Trophoblast cell (in vitro differentiated cells and primary cell): ENCODE measurements around the gene YPEL4.

ENCODE experiments used
- DNase-seq, 2 donors: peaks; one replicate each; pipeline ENCODE4 v3.0.0-alpha.2; 2016
- H2AFZ ChIP-seq: 2 replicates; pipeline ENCODE4 v1.6.1; 2013; ENCODE audit warnings: low read length, moderate library complexity, mild to moderate bottlenecking; ENCODE audit not compliant: insufficient read depth, poor library complexity
- H2AK5ac ChIP-seq: 2 replicates; pipeline ENCODE4 v1.6.1; 2013; ENCODE audit warnings: mild to moderate bottlenecking, low read length
- H2BK120ac ChIP-seq: 2 replicates; pipeline ENCODE4 v1.6.1; 2013; ENCODE audit warnings: low read length, mild to moderate bottlenecking, moderate library complexity; ENCODE audit not compliant: insufficient read depth, poor library complexity
- H2BK12ac ChIP-seq: 2 replicates; pipeline ENCODE4 v1.6.1; 2013; ENCODE audit warnings: mild to moderate bottlenecking, low read length, moderate library complexity
- H2BK5ac ChIP-seq: 2 replicates; pipeline ENCODE4 v1.6.1; 2013; ENCODE audit warnings: low read length, low read depth, moderate library complexity, mild to moderate bottlenecking; ENCODE audit not compliant: poor library complexity
- H3K14ac ChIP-seq: 2 replicates; pipeline ENCODE4 v1.6.1; 2013; ENCODE audit warnings: mild to moderate bottlenecking, low read length
- H3K18ac ChIP-seq: 2 replicates; pipeline ENCODE4 v1.6.1; 2013; ENCODE audit warnings: mild to moderate bottlenecking, low read length
- H3K23ac ChIP-seq: 2 replicates; pipeline ENCODE4 v1.6.1; 2013; ENCODE audit warnings: low read length
- H3K27ac ChIP-seq: 2 replicates; pipeline ENCODE4 v1.5.1; 2013; ENCODE audit warnings: low read depth, mild to moderate bottlenecking, inconsistent platforms, low read length, moderate library complexity
- H3K27me3 ChIP-seq: 2 replicates; pipeline ENCODE4 v1.6.1; 2013; ENCODE audit warnings: inconsistent platforms, mild to moderate bottlenecking, low read length, moderate library complexity; ENCODE audit not compliant: insufficient read depth
- H3K36me3 ChIP-seq, 2 experiments: 1 replicate in 1 of 2; 2 replicates in 1 of 2; pipeline ENCODE4 v1.6.1; 2013; ENCODE audit warnings: low read length in 2 of 2, mild to moderate bottlenecking in 2 of 2, moderate library complexity in 1 of 2; ENCODE audit not compliant: insufficient read depth in 2 of 2, control insufficient read depth in 1 of 2
- H3K4ac ChIP-seq: 2 replicates; pipeline ENCODE4 v1.6.1; 2013; ENCODE audit warnings: low read depth, mild to moderate bottlenecking, low read length, moderate library complexity
- H3K4me1 ChIP-seq, 2 experiments: 1 replicate in 1 of 2; 2 replicates in 1 of 2; pipeline ENCODE4 v1.6.1; 2013; ENCODE audit warnings: low read length in 2 of 2, mild to moderate bottlenecking in 2 of 2, moderate library complexity in 1 of 2; ENCODE audit not compliant: insufficient read depth in 2 of 2, control insufficient read depth in 1 of 2
- H3K4me2 ChIP-seq: 2 replicates; pipeline ENCODE4 v1.6.1; 2013; ENCODE audit warnings: inconsistent platforms, mild to moderate bottlenecking, low read length, moderate library complexity
- H3K4me3 ChIP-seq: 2 replicates; pipeline ENCODE4 v1.5.1; 2013; ENCODE audit warnings: mild to moderate bottlenecking, low read depth, low read length, inconsistent platforms
- H3K79me1 ChIP-seq: one replicate; pipeline ENCODE4 v1.6.1; 2013; ENCODE audit warnings: low read length
- H3K79me2 ChIP-seq: 2 replicates; pipeline ENCODE4 v1.6.1; 2013; ENCODE audit warnings: low read length, mild to moderate bottlenecking; ENCODE audit not compliant: control insufficient read depth, insufficient read depth, poor library complexity
- H3K9ac ChIP-seq: 2 replicates; pipeline ENCODE4 v1.6.1; 2013; ENCODE audit warnings: mild to moderate bottlenecking, low read length
- H3K9me3 ChIP-seq: 2 replicates; pipeline ENCODE4 v1.6.1; 2013; ENCODE audit warnings: low read depth, mild to moderate bottlenecking, control low read depth, inconsistent platforms, low read length; ENCODE audit not compliant: insufficient read depth
- H4K12ac ChIP-seq: 2 replicates; pipeline ENCODE4 v1.6.1; 2013; ENCODE audit warnings: low read depth, mild to moderate bottlenecking, low read length, moderate library complexity
- H4K8ac ChIP-seq: 2 replicates; pipeline ENCODE4 v1.6.1; 2013; ENCODE audit warnings: low read depth, mild to moderate bottlenecking, low read length, moderate library complexity
- H4K91ac ChIP-seq: one replicate; pipeline ENCODE4 v1.6.1; 2013; ENCODE audit warnings: low read depth, mild to moderate bottlenecking, low read length, moderate library complexity
- WGBS: extraction: QIAGEN DNeasy Blood & Tissue Kit; methylation state at CpG from one replicate; pipeline ENCODE4 v1.1.7; 2013; ENCODE audit warnings: missing lambda C conversion rate; ENCODE audit not compliant: insufficient read length, insufficient coverage; ENCODE audit errors: extremely low coverage; 5-methylcytosine and 5-hydroxymethylcytosine counted together

Gene YPEL4

DNA sequence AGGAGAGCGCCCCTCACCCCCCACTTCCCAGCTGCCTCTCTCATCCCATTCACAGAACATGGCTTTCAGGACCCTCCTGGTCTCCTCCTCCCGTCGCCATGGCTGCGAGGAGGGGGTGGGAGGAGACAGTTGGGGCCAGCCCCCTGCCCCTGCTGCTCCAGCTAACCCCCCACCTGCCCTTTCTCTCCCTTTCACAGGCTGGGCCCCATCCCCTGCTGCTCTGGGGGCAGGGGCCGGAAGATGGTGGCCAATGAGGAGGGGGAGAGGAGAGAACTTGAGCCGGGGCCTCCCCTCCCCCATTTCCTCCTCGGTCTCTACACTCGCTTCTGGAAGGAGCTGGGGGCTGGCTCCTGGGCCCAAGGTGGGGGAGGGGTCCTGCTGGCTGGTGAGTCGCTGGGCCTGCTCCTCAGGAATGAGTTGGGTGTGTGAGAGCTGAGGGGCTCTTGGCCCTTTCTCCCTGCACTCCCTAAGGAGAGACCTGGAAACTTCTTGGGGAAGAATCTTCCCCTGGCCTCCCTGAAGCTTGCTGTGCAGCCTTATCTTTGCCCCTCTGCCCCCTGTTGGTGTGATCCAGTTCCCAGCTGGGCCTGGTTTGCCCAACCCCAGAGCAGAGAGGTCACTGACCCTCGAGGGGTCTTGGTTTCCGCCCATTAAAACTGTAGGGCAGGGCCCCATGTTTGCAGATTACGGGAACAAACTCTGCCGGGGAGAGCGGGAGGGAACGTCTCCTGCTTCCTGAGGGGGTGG is 10.2 kb downstream of the YPEL4 start:
- H4K91ac ChIP-seq: peak overlapping the region; percentile 100
- peak overlapping the region; percentile 100 for H2BK5ac ChIP-seq
- H3K79me1 ChIP-seq: peaks cover 29% of the 10 kb centered on the region
- H3K14ac ChIP-seq: peak overlapping the region; percentile 98
- H3K4me3 ChIP-seq: peak overlapping the region; percentile 98
- H2BK120ac ChIP-seq: peak overlapping the region; percentile 99
- DNase-seq: no peak
- peaks cover 8 to 9% of the 10 kb centered on the region in 2 experiments for H3K36me3 ChIP-seq
- H3K27me3 ChIP-seq: no peaks in the 10 kb centered on the region
- H2AFZ ChIP-seq: no peak overlapping the region
- peak overlapping the region; percentile 99 for H4K8ac ChIP-seq
- H3K27ac ChIP-seq: peak overlapping the region; percentile 96
- peak overlapping the region; percentile 33 for H2AK5ac ChIP-seq
- peak overlapping the region; percentile 25 for H2BK12ac ChIP-seq
- peak overlapping the region; percentile 99 for H4K12ac ChIP-seq
- WGBS: no CpG with 5 or more reads among the region's 15 CpGs
- H3K18ac ChIP-seq: peak overlapping the region; percentile 52
- H3K9me3 ChIP-seq: no peaks in the 10 kb centered on the region
- H3K4me2 ChIP-seq: peak overlapping the region; percentile 92
- H3K4ac ChIP-seq: peak overlapping the region; percentile 95
- no peak overlapping the region for H3K23ac ChIP-seq
- peak overlapping the region; percentile 99 for H3K9ac ChIP-seq
- peaks cover 22% of the 10 kb centered on the region for H3K79me2 ChIP-seq
- peaks cover 18 to 22% of the 10 kb centered on the region in 2 experiments for H3K4me1 ChIP-seq

DNA sequence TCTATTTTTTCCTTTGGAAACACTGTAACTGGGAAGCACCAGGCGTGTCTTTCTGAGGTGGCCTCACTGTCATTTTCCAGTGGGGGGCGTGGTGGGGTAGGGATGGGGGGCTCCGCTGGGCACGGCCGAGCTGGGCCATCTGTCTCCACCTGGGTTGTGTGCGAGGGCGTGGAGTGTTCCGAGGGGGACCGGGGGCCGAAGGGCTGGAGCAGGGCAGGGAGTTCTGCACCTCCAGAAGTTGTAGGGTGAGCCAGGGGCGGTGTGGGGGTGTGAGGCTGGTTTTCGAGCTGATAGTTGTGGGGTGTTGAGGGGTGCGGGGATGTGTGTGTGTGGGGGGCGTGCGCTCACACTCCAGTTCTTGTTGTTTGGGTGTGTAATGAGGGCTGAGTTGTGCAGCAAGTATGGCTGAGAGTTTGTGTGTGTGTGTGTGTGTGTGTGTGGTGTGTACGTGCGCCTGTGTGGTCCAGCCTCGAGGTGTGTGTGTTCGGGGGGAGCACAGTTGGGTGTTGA is 10.8 kb downstream of the YPEL4 start:
- H3K79me1 ChIP-seq: peaks cover 29% of the 10 kb centered on the region
- H2AK5ac ChIP-seq: peak overlapping the region; percentile 87
- H3K9me3 ChIP-seq: no peaks in the 10 kb centered on the region
- peak overlapping the region; percentile 100 for H2BK5ac ChIP-seq
- peak overlapping the region; percentile 98 for H3K4me3 ChIP-seq
- H3K23ac ChIP-seq: no peak overlapping the region
- peak overlapping the region; percentile 99 for H2BK120ac ChIP-seq
- no peak for DNase-seq
- H3K79me2 ChIP-seq: peaks cover 22% of the 10 kb centered on the region
- H3K4me1 ChIP-seq: peaks cover 20 to 22% of the 10 kb centered on the region in 2 experiments
- H3K18ac ChIP-seq: peak overlapping the region; percentile 52
- H3K4ac ChIP-seq: peak overlapping the region; percentile 95
- H3K4me2 ChIP-seq: peak overlapping the region; percentile 92
- H2AFZ ChIP-seq: no peak overlapping the region
- peak overlapping the region; percentile 99 for H4K8ac ChIP-seq
- WGBS: no CpG with 5 or more reads among the region's 19 CpGs
- peak overlapping the region; percentile 100 for H4K91ac ChIP-seq
- H2BK12ac ChIP-seq: peak overlapping the region; percentile 27
- H3K14ac ChIP-seq: peak overlapping the region; percentile 98
- peak overlapping the region; percentile 99 for H4K12ac ChIP-seq
- H3K27me3 ChIP-seq: no peaks in the 10 kb centered on the region
- peak overlapping the region; percentile 87 for H3K27ac ChIP-seq
- H3K36me3 ChIP-seq: peaks cover 8 to 9% of the 10 kb centered on the region in 2 experiments
- H3K9ac ChIP-seq: peak overlapping the region; percentile 99

DNA sequence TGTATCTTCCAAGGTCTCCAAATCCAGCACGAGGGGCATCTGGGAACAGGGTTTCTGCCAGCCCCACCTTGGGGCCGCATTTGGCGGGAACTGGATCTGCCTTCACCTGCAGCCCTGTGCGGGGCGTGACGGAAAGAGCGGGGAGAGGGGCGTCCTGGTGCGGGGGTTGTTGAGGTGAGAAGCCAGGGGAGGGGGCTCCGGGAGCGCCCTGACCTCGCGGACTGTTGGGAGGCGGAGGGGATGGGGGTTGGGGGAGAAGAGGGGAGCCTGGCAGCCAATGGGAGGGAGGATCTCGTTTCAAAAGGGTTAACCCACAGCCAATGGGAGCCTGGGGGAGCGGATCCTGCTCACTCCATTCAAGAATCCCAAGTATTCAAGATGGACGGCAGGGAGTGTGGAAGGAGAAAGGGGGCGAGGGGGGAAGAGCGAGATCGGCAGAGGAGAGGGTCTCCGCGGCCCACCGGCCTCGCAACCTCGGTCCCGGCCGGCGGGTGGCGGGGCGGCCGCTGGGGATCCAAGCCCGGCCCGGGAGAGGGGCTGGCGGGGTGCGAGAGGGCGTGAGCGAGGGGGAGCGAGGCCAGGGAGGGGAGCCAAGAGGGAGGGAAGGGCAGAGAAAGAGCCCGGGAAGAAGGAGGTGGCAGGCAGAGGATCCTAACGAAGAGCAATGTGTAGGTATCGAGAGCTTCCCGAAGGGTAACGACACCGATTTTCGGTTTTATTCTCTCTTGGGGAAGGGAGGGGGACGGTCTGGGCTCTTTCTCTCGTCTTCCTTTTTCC is 11.5 kb downstream of the YPEL4 start:
- Histone ChIP-seq H2BK120ac (peak overlapping the region; percentile 99), H3K36me3 (peaks cover 8 to 9% of the 10 kb centered on the region in 2 experiments), H3K79me1 (peaks cover 29% of the 10 kb centered on the region), H3K9ac (peak overlapping the region; percentile 99), H2BK5ac (peak overlapping the region; percentile 100), H3K27me3 (no peaks in the 10 kb centered on the region), H3K18ac (peak overlapping the region; percentile 95), H3K4me2 (peak overlapping the region; percentile 92), H2AK5ac (peak overlapping the region; percentile 87), H3K14ac (peak overlapping the region; percentile 98), H4K8ac (peak overlapping the region; percentile 99), H2BK12ac (peak overlapping the region; percentile 83), H3K4me3 (peak overlapping the region; percentile 98), H4K12ac (peak overlapping the region; percentile 99), H3K23ac (no peak overlapping the region), H3K4me1 (peaks cover 23 to 25% of the 10 kb centered on the region in 2 experiments), H3K9me3 (no peaks in the 10 kb centered on the region), H3K79me2 (peaks cover 22% of the 10 kb centered on the region), H4K91ac (peak overlapping the region; percentile 100), H3K27ac (peak overlapping the region; percentile 96), H2AFZ (peak overlapping the region; percentile 80), H3K4ac (peak overlapping the region; percentile 95)
- no CpG with 5 or more reads among the region's 47 CpGs for WGBS
- peak in 1 of 2 donors; percentile 63 for DNase-seq

DNA sequence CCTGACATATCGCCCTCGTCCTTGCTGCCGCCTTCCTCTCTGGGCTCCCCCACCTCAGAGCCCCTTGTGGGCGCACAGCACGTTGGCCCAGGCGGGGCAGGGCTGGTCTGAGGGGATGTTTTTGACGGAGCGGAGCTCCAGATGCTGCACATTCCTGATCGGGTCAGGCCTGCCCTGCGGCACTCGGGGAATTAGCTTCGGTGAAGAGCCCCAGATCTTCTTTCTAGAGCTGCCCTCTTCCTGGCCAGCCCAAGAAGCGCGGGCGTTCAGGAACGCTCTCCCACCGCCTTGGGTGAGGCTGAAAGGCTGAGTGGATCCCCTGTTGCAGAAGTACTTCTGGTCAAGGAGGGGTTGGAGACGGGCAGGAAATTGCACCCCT is 12.1 kb downstream of the YPEL4 start:
- peak overlapping the region; percentile 85 for H4K12ac ChIP-seq
- H3K4me3 ChIP-seq: peak overlapping the region; percentile 70
- H2AK5ac ChIP-seq: peak overlapping the region; percentile 73
- peaks cover 22% of the 10 kb centered on the region for H3K79me2 ChIP-seq
- peak overlapping the region; percentile 63 for H2AFZ ChIP-seq
- H3K9me3 ChIP-seq: no peaks in the 10 kb centered on the region
- H2BK5ac ChIP-seq: peak overlapping the region; percentile 97
- peak overlapping the region; percentile 78 for H3K9ac ChIP-seq
- H3K18ac ChIP-seq: peak overlapping the region; percentile 95
- H2BK12ac ChIP-seq: peak overlapping the region; percentile 83
- peaks cover 23 to 25% of the 10 kb centered on the region in 2 experiments for H3K4me1 ChIP-seq
- H3K4ac ChIP-seq: peak overlapping the region; percentile 84
- peak overlapping the region; percentile 95 for H3K14ac ChIP-seq
- WGBS: no CpG with 5 or more reads among the region's 18 CpGs
- H2BK120ac ChIP-seq: peak overlapping the region; percentile 93
- no peak overlapping the region for H3K23ac ChIP-seq
- peaks cover 29% of the 10 kb centered on the region for H3K79me1 ChIP-seq
- peak; percentile 47 to 70 for DNase-seq
- H4K91ac ChIP-seq: peak overlapping the region; percentile 94
- peak overlapping the region; percentile 92 for H3K4me2 ChIP-seq
- peak overlapping the region; percentile 96 for H3K27ac ChIP-seq
- H3K27me3 ChIP-seq: no peaks in the 10 kb centered on the region
- peak overlapping the region; percentile 89 for H4K8ac ChIP-seq
- peaks cover 8 to 9% of the 10 kb centered on the region in 2 experiments for H3K36me3 ChIP-seq
